ENCODE data around the gene CFAP299. TPM values are rescaled to one million over a fixed set of nuclear protein-coding genes. Genes with fewer than 3 reads are reported as not detected.

The CFAP299 gene
- total RNA-seq, 2 experiments from 2014 or later = 0.63 to 3.7 TPM

- no peaks in the 10 kb centered on the region for H4K20me1 ChIP-seq (ENCODE audit: insufficient read depth, low read length)
- no peaks in the 10 kb centered on the region for H3K9me2 ChIP-seq (ENCODE audit: insufficient read depth, low read length)
- H3K9me3 ChIP-seq (ENCODE audit: low read length) = no peaks in the 10 kb centered on the region
- no peak overlapping the region for H3K4me2 ChIP-seq (ENCODE audit: low read length)
- CTCF ChIA-PET (ENCODE audit: unreplicated experiment) = no interaction called here
- TF ChIP-seq, protein P1, sequence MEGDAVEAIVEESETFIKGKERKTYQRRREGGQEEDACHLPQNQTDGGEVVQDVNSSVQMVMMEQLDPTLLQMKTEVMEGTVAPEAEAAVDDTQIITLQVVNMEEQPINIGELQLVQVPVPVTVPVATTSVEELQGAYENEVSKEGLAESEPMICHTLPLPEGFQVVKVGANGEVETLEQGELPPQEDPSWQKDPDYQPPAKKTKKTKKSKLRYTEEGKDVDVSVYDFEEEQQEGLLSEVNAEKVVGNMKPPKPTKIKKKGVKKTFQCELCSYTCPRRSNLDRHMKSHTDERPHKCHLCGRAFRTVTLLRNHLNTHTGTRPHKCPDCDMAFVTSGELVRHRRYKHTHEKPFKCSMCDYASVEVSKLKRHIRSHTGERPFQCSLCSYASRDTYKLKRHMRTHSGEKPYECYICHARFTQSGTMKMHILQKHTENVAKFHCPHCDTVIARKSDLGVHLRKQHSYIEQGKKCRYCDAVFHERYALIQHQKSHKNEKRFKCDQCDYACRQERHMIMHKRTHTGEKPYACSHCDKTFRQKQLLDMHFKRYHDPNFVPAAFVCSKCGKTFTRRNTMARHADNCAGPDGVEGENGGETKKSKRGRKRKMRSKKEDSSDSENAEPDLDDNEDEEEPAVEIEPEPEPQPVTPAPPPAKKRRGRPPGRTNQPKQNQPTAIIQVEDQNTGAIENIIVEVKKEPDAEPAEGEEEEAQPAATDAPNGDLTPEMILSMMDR (conservative IDR thresholded peaks at IDR 0.05; ENCODE audit: low read length) = no peak
- no peak for TF ChIP-seq EZH2phosphoT487 (IDR thresholded peaks at IDR 0.05; ENCODE audit: borderline replicate concordance, low read depth, low read length)
- H3K79me2 ChIP-seq (ENCODE audit: insufficient read depth, low read depth, low read length) = no peaks in the 10 kb centered on the region
- DNase-seq (ENCODE audit: low spot score) = no peak
- H3K4me1 ChIP-seq (ENCODE audit: insufficient read depth, low read length, poor library complexity, severe bottlenecking) = no peaks in the 10 kb centered on the region
- no peak overlapping the region for H3K27ac ChIP-seq (ENCODE audit: low read depth, low read length, poor library complexity, severe bottlenecking)
- POLR2A ChIA-PET = interaction anchor here (1.0 kb wide), 1 partner anchor 18 kb away, joined by 5 read pairs; no protein-coding TSS in a partner anchor
- H3K4me3 ChIP-seq (ENCODE audit: low read depth, low read length, poor library complexity, severe bottlenecking) = no peak overlapping the region
- no peak overlapping the region for H2AFZ ChIP-seq (ENCODE audit: low read length)
- BruUV-seq (replicated peaks) = no TSS peak
- H3K36me3 ChIP-seq (ENCODE audit: insufficient read depth, low read length) = no peaks in the 10 kb centered on the region
- intact Hi-C loops (cut with micrococcal nuclease; ENCODE audit: unreplicated experiment) = no loop called here
Measured at GRCh38 chr4:80306260-80306659, 29.3 kb upstream of the CFAP299 start.

DNA sequence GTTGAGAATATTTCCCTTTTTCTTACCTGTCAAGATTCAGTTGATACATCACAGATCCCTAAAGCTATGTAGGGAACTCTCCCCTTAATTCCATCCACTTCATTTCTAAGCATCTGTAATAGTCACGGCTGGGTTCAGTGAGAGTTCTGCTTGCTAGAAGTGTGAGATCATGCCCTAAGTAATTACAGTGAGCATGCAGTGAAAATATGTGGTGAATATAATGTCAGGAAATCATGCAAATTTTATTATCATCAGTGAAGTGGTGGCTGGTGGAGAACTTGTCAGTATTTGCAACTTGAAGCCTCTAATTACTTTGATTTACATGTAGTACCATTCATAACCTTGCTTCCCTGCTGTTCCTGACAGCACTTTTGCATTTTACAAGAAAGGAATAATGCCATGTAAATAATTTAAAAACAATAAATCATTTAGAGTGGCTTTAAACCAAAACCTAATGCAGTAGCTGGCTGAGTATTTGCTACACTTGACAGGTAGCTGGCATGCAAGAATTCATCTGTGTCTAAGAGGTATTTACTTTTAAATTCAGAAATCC, 28.3 kb upstream of the CFAP299 start:
- TF ChIP-seq, protein P1 (conservative IDR thresholded peaks at IDR 0.05; ENCODE audit: low read length) = no peak
- no peak for TF ChIP-seq EZH2phosphoT487 (IDR thresholded peaks at IDR 0.05; ENCODE audit: borderline replicate concordance, low read depth, low read length)
- Histone ChIP-seq H3K9me2 (ENCODE audit: insufficient read depth, low read length) (no peaks in the 10 kb centered on the region), H3K4me1 (ENCODE audit: insufficient read depth, low read length, poor library complexity, severe bottlenecking) (no peaks in the 10 kb centered on the region), H2AFZ (ENCODE audit: low read length) (no peak overlapping the region), H3K27ac (ENCODE audit: low read depth, low read length, poor library complexity, severe bottlenecking) (no peak overlapping the region), H3K79me2 (ENCODE audit: insufficient read depth, low read depth, low read length) (no peaks in the 10 kb centered on the region), H3K4me3 (ENCODE audit: low read depth, low read length, poor library complexity, severe bottlenecking) (no peak overlapping the region), H4K20me1 (ENCODE audit: insufficient read depth, low read length) (no peaks in the 10 kb centered on the region), H3K9me3 (ENCODE audit: low read length) (no peaks in the 10 kb centered on the region), H3K36me3 (ENCODE audit: insufficient read depth, low read length) (no peaks in the 10 kb centered on the region), H3K4me2 (ENCODE audit: low read length) (no peak overlapping the region)
- intact Hi-C loops (cut with micrococcal nuclease; ENCODE audit: unreplicated experiment) = no loop called here
- BruUV-seq (replicated peaks) = no TSS peak
- CTCF ChIA-PET (ENCODE audit: unreplicated experiment) = no interaction called here
- POLR2A ChIA-PET = interaction anchor here (0.7 kb wide), 1 partner anchor 795 kb away, joined by 3 read pairs; no protein-coding TSS in a partner anchor
- no peak for DNase-seq (ENCODE audit: low spot score)

- no peak overlapping the region for H2AFZ ChIP-seq (ENCODE audit: low read length)
- BruUV-seq (replicated peaks) = no TSS peak
Measured at GRCh38 chr4:80307774-80308465, 27.6 kb upstream of the CFAP299 start.

More at GRCh38 chr4:80307774-80308465, 27.6 kb upstream of the CFAP299 start:
- no peaks in the 10 kb centered on the region for H3K36me3 ChIP-seq (ENCODE audit: insufficient read depth, low read length)
- POLR2A ChIA-PET = no interaction called here
- no peaks in the 10 kb centered on the region for H3K79me2 ChIP-seq (ENCODE audit: insufficient read depth, low read depth, low read length)
- DNase-seq (ENCODE audit: low spot score) = no peak
- no peaks in the 10 kb centered on the region for H4K20me1 ChIP-seq (ENCODE audit: insufficient read depth, low read length)
- no peaks in the 10 kb centered on the region for H3K9me3 ChIP-seq (ENCODE audit: low read length)
- no peaks in the 10 kb centered on the region for H3K9me2 ChIP-seq (ENCODE audit: insufficient read depth, low read length)
- H3K4me2 ChIP-seq (ENCODE audit: low read length) = no peak overlapping the region
- H3K4me1 ChIP-seq (ENCODE audit: insufficient read depth, low read length, poor library complexity, severe bottlenecking) = no peaks in the 10 kb centered on the region
- H3K27ac ChIP-seq (ENCODE audit: low read depth, low read length, poor library complexity, severe bottlenecking) = no peak overlapping the region
- intact Hi-C loops (cut with micrococcal nuclease; ENCODE audit: unreplicated experiment) = no loop called here
- CTCF ChIA-PET (ENCODE audit: unreplicated experiment) = no interaction called here
- no peak for TF ChIP-seq EZH2phosphoT487 (IDR thresholded peaks at IDR 0.05; ENCODE audit: borderline replicate concordance, low read depth, low read length)
- TF ChIP-seq, protein P1 (conservative IDR thresholded peaks at IDR 0.05; ENCODE audit: low read length) = no peak
- H3K4me3 ChIP-seq (ENCODE audit: low read depth, low read length, poor library complexity, severe bottlenecking) = no peak overlapping the region
